HepG2 (cell line): ENCODE measurements around the gene PSENEN. TPM values are rescaled to one million over a fixed set of nuclear protein-coding genes. Genes with fewer than 3 reads are reported as not detected.

Source experiments
- ATAC-seq: fragments of 200-7000 bp; cut with Tn5 transposase; 3 replicates; pipeline ENCODE4 v1.9.1; 2020; ENCODE audit warnings: mild to moderate bottlenecking, moderate library complexity
- BruUV-seq: library from RNA; stranded (reverse); fragments of 400-500 nt; replicated peaks from 2 replicates; lab custom pipeline; 2021; lab: Mats Ljungman, UMichigan
- CTCF ChIA-PET: fragments of 300-600 bp; formaldehyde crosslinking; extraction: SDS; loops from one replicate; lab custom pipeline; 2021; ENCODE audit warnings: low total read pairs, inconsistent platforms, low intra/inter-chr PET ratio; lab: Yijun Ruan, JAX
- POLR2A ChIA-PET: fragments of 350-600 bp; sonication (Branson Sonifier 250); formaldehyde crosslinking; loops from one replicate; lab custom pipeline; 2020; ENCODE audit warnings: antibody characterized with exemption, inconsistent platforms; lab: Yijun Ruan, JAX
- DNase-seq: peaks from one replicate; pipeline ENCODE4 v3.0.0-alpha.2; 2015; ENCODE audit warnings: low spot score
- FAIRE-seq: peaks from 3 replicates; lab custom pipeline; 2011; peaks lifted over from hg19 to GRCh38; lab: Jason Lieb, UNC
- H2AFZ ChIP-seq: one replicate; pipeline ENCODE4 v1.6.1; 2011; ENCODE audit warnings: low read length, inconsistent platforms
- H3K27ac ChIP-seq: fragments of 300-600 bp; 3 replicates; pipeline ENCODE4 v1.8.0; 2011; ENCODE audit warnings: mixed run types, mild to moderate bottlenecking, mixed read lengths, low read length, inconsistent platforms; ENCODE audit not compliant: insufficient read depth; ENCODE audit errors: extremely low read length
- H3K27me3 ChIP-seq, 2 experiments: fragments of 200-600 bp in 1 of 2; 2 replicates in 1 of 2; 3 replicates in 1 of 2; pipeline versions ENCODE4 v1.6.0 to v1.8.0; 2011; ENCODE audit warnings: low read length in 2 of 2, mild to moderate bottlenecking in 2 of 2, moderate library complexity in 2 of 2, inconsistent platforms in 1 of 2; ENCODE audit not compliant: insufficient read depth in 2 of 2, control insufficient read depth in 1 of 2
- H3K36me3 ChIP-seq, 2 experiments: fragments of 200-600 bp in 1 of 2; replicated peaks in 1 of 2; 2 replicates in 1 of 2; 3 replicates in 1 of 2; pipeline versions ENCODE4 v1.5.1 to v1.8.0; 2011; ENCODE audit warnings: low read length in 2 of 2, inconsistent platforms in 1 of 2; ENCODE audit not compliant: insufficient read depth in 2 of 2, control insufficient read depth in 1 of 2
- H3K4me1 ChIP-seq: 2 replicates; pipeline ENCODE4 v1.5.1; 2012; ENCODE audit warnings: low read length, inconsistent platforms; ENCODE audit not compliant: insufficient read depth
- H3K4me2 ChIP-seq: 2 replicates; pipeline ENCODE4 v1.6.0; 2011; ENCODE audit warnings: low read depth, low read length, inconsistent platforms
- H3K4me3 ChIP-seq, 3 experiments: fragments of 200-600 bp in 1 of 3; sonication (generic), shearing (Covaris generic) in 1 of 3; replicated peaks in 1 of 3; 2 replicates each; pipeline ENCODE4 v1.5.1; 2011 to 2016; ENCODE audit warnings: low read length in 3 of 3, inconsistent platforms in 2 of 3, low read depth in 2 of 3, mild to moderate bottlenecking in 2 of 3, control low read depth in 1 of 3, mixed read lengths in 1 of 3; ENCODE audit not compliant: insufficient read depth in 1 of 3
- H3K79me2 ChIP-seq: one replicate; pipeline ENCODE4 v1.6.1; 2011; ENCODE audit warnings: low read length, inconsistent platforms; ENCODE audit not compliant: insufficient read depth
- H3K9ac ChIP-seq: 2 replicates; pipeline ENCODE4 v1.6.0; 2011; ENCODE audit warnings: mild to moderate bottlenecking, low read depth, low read length, inconsistent platforms; ENCODE audit not compliant: insufficient read depth
- H3K9me3 ChIP-seq: 2 replicates; pipeline ENCODE4 v1.5.1; 2012; ENCODE audit warnings: mild to moderate bottlenecking, low read length
- H4K20me1 ChIP-seq: 2 replicates; pipeline ENCODE4 v1.6.0; 2011; ENCODE audit warnings: inconsistent platforms, mild to moderate bottlenecking, low read length, moderate library complexity; ENCODE audit not compliant: insufficient read depth
- AHR ChIP-seq: IDR thresholded peaks from 2 replicates; pipeline ENCODE4 v1.6.1; 2018; ENCODE audit warnings: missing genetic modification reagents, missing compliant biosample characterization
- ASH2L ChIP-seq: fragments of 300-600, 200-600 bp; sonication (generic); IDR thresholded peaks from 2 replicates; pipeline ENCODE4 v1.7.0; 2017; ENCODE audit warnings: low read depth, mild to moderate bottlenecking, moderate library complexity, mixed read lengths, low read length; ENCODE audit not compliant: insufficient read length
- ERF ChIP-seq: IDR thresholded peaks from 2 replicates; pipeline ENCODE4 v1.6.1; 2018; ENCODE audit warnings: missing biosample characterization, missing genetic modification reagents
- KAT7 ChIP-seq: IDR thresholded peaks from 2 replicates; pipeline ENCODE4 v1.6.1; 2018; ENCODE audit warnings: borderline replicate concordance, missing compliant biosample characterization
- MAFF ChIP-seq: IDR thresholded peaks from 2 replicates; pipeline ENCODE4 v1.6.1; 2011; ENCODE audit warnings: low read depth, low read length, improper control_type of control experiment
- MEF2D ChIP-seq: sonication (generic); formaldehyde crosslinking; IDR thresholded peaks from 2 replicates; pipeline ENCODE4 v1.5.1; 2020; ENCODE audit warnings: mild to moderate bottlenecking, missing genetic modification reagents
- NFE2L2 ChIP-seq: fragments of 150-350 bp; IDR thresholded peaks from 2 replicates; pipeline ENCODE4 v1.6.1; 2014; ENCODE audit warnings: low read length
- PHF21A ChIP-seq: sonication (generic); formaldehyde crosslinking; IDR thresholded peaks from 2 replicates; pipeline ENCODE4 v1.5.0; 2020; ENCODE audit warnings: mild to moderate bottlenecking, missing genetic modification reagents
- PRPF4 ChIP-seq: fragments of 200-400 bp; formaldehyde crosslinking; IDR thresholded peaks from 2 replicates; pipeline ENCODE4 v1.6.1; 2016; ENCODE audit warnings: low read length, low read depth; ENCODE audit not compliant: poor library complexity, severe bottlenecking
- RXRA ChIP-seq: sonication (generic); formaldehyde crosslinking; IDR thresholded peaks from 2 replicates; pipeline ENCODE4 v1.5.1; 2020; ENCODE audit warnings: missing genetic modification reagents
- SMARCC2 ChIP-seq: fragments of 450-650 bp; IDR thresholded peaks from 2 replicates; pipeline ENCODE4 v1.6.1; 2017; ENCODE audit warnings: antibody characterized with exemption, mild to moderate bottlenecking
- SNRNP70 ChIP-seq: fragments of 200-400 bp; formaldehyde crosslinking; IDR thresholded peaks from 2 replicates; pipeline ENCODE4 v1.6.1; 2017; ENCODE audit warnings: mild to moderate bottlenecking, low read depth, low read length, moderate library complexity
- TARDBP ChIP-seq: sonication (generic); formaldehyde crosslinking; IDR thresholded peaks from 2 replicates; pipeline ENCODE4 v1.8.0; 2022; ENCODE audit warnings: mild to moderate bottlenecking, missing genetic modification reagents
- ZFYVE20 ChIP-seq: sonication (generic); formaldehyde crosslinking; IDR thresholded peaks from 2 replicates; pipeline ENCODE4 v1.8.0; 2023; ENCODE audit warnings: low read depth, mild to moderate bottlenecking, moderate library complexity, missing genetic modification reagents, borderline replicate concordance
- ZMAT5 ChIP-seq: sonication (generic); formaldehyde crosslinking; IDR thresholded peaks from 2 replicates; pipeline ENCODE4 v1.5.0; 2020; ENCODE audit warnings: mild to moderate bottlenecking, low read depth, missing genetic modification reagents, borderline replicate concordance
- ZNF484 ChIP-seq: sonication (generic); formaldehyde crosslinking; IDR thresholded peaks from 2 replicates; pipeline ENCODE4 v1.5.1; 2020; ENCODE audit warnings: mild to moderate bottlenecking, low read depth, missing genetic modification reagents, borderline replicate concordance
- WGBS: methylation state at CpG from one replicate; pipeline ENCODE4 v1.1.6; 2017; ENCODE audit warnings: low lambda C conversion rate; 5-methylcytosine and 5-hydroxymethylcytosine counted together
- in situ Hi-C: cut with HindIII; loops from 2 replicates; pipeline ENCODE4 v1.10.0; 2017; ENCODE audit warnings: low pct_unique_long_range_greater_than_20kb; ENCODE audit not compliant: extremely low pct_ligation_motif_present
- intact Hi-C: fragments of 100-400 bp; cut with micrococcal nuclease; formaldehyde crosslinking; loops from one replicate; pipeline ENCODE4 v1.10.0; 2022; ENCODE audit not compliant: unreplicated experiment
- polyA plus RNA-seq, 8 experiments: library from polyadenylated mRNA; depleted of rRNA in 3 of 8; stranded (reverse) in 7 of 8; unstranded in 1 of 8; fragments of >200 nt; fragmentation: Illumina TruSeq in 4 of 8; extraction: Trizol in 4 of 8; gene quantifications; 2 replicates each; pipeline versions ENCODE4 v1.2.1 to v1.2.3, GENCODE V29; 2011 to 2016; ENCODE audit warnings: low read depth in 4 of 8, missing spikeins in 1 of 8, mixed read lengths in 1 of 8; ENCODE audit not compliant: insufficient read depth in 1 of 8
- total RNA-seq, 5 experiments: library from RNA; depleted of rRNA; stranded (reverse); fragments of >200 nt; fragmentation: Illumina TruSeq; extraction: Trizol; gene quantifications; 2 replicates each; pipeline ENCODE4 v1.2.3, GENCODE V29; 2016; ENCODE audit warnings: low read depth in 1 of 5
- TF ChIP-seq, protein P1 (sequence below): sonication (generic); formaldehyde crosslinking; IDR thresholded peaks from 2 replicates; pipeline ENCODE4 v1.4.0; 2020; ENCODE audit warnings: low read depth, missing genetic modification reagents
- TF ChIP-seq, protein P2 (sequence below): sonication (generic); formaldehyde crosslinking; IDR thresholded peaks from 2 replicates; pipeline ENCODE4 v1.5.0; 2020; ENCODE audit warnings: missing genetic modification reagents
- TF ChIP-seq, protein P3 (sequence below): sonication (generic); formaldehyde crosslinking; IDR thresholded peaks from 2 replicates; pipeline ENCODE4 v1.4.0; 2020; ENCODE audit warnings: missing genetic modification reagents, mild to moderate bottlenecking, borderline replicate concordance

Gene PSENEN
- total and polyA plus RNA-seq, 2 of the 13 experiments (the other 11 are each of a cell fraction or from before 2014, with no cell fraction given), result 16.9 to 34.2 TPM

- POLR2A ChIA-PET, result interaction anchor here (1.6 kb wide), 1 partner anchor 58 kb away, joined by 3 read pairs; no protein-coding TSS in a partner anchor
- DNase-seq (no peak), ATAC-seq (no peak), FAIRE-seq (no peak)
- WGBS, result 55% methylated on average over 9 of the region's 15 CpGs
- Histone ChIP-seq H3K9ac (no peak overlapping the region), H2AFZ (no peak overlapping the region), H4K20me1 (no peaks in the 10 kb centered on the region), H3K4me2 (no peak overlapping the region), H3K4me3 (no peak overlapping the region), H3K27me3 (peaks cover 0 to 4% of the 10 kb centered on the region in 2 experiments; a peak in 3 of 5 replicates), H3K36me3 (no peaks in the 10 kb centered on the region), H3K9me3 (no peaks in the 10 kb centered on the region), H3K27ac (no peak overlapping the region), H3K79me2 (no peaks in the 10 kb centered on the region), H3K4me1 (peaks cover 37% of the 10 kb centered on the region)
- in situ Hi-C loops (no loop called here), intact Hi-C loops (no loop called here)
- no TSS peak for BruUV-seq
- TF ChIP-seq PRPF4, result no peak
- no peak for TF ChIP-seq ZMAT5
- TF ChIP-seq, protein P1, sequence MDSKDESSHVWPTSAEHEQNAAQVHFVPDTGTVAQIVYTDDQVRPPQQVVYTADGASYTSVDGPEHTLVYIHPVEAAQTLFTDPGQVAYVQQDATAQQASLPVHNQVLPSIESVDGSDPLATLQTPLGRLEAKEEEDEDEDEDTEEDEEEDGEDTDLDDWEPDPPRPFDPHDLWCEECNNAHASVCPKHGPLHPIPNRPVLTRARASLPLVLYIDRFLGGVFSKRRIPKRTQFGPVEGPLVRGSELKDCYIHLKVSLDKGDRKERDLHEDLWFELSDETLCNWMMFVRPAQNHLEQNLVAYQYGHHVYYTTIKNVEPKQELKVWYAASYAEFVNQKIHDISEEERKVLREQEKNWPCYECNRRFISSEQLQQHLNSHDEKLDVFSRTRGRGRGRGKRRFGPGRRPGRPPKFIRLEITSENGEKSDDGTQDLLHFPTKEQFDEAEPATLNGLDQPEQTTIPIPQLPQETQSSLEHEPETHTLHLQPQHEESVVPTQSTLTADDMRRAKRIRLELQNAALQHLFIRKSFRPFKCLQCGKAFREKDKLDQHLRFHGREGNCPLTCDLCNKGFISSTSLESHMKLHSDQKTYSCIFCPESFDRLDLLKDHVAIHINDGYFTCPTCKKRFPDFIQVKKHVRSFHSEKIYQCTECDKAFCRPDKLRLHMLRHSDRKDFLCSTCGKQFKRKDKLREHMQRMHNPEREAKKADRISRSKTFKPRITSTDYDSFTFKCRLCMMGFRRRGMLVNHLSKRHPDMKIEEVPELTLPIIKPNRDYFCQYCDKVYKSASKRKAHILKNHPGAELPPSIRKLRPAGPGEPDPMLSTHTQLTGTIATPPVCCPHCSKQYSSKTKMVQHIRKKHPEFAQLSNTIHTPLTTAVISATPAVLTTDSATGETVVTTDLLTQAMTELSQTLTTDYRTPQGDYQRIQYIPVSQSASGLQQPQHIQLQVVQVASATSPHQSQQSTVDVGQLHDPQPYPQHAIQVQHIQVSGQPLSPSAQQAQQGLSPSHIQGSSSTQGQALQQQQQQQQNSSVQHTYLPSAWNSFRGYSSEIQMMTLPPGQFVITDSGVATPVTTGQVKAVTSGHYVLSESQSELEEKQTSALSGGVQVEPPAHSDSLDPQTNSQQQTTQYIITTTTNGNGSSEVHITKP (CRISPR knock-in tag), result no peak
- TF ChIP-seq MEF2D (CRISPR knock-in tag), result no peak
- TF ChIP-seq TARDBP (CRISPR knock-in tag), result no peak
- no peak for TF ChIP-seq RXRA (CRISPR knock-in tag)
- no peak for TF ChIP-seq ZNF484 (CRISPR knock-in tag)
- TF ChIP-seq ERF (CRISPR knock-in tag), result no peak
- TF ChIP-seq SNRNP70, result no peak
- no peak for TF ChIP-seq PHF21A (CRISPR knock-in tag)
- TF ChIP-seq KAT7 (CRISPR knock-in tag), result no peak
- no peak for TF ChIP-seq ASH2L
- no peak for TF ChIP-seq AHR (CRISPR knock-in tag)
- TF ChIP-seq, protein P2, sequence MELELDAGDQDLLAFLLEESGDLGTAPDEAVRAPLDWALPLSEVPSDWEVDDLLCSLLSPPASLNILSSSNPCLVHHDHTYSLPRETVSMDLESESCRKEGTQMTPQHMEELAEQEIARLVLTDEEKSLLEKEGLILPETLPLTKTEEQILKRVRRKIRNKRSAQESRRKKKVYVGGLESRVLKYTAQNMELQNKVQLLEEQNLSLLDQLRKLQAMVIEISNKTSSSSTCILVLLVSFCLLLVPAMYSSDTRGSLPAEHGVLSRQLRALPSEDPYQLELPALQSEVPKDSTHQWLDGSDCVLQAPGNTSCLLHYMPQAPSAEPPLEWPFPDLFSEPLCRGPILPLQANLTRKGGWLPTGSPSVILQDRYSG (CRISPR knock-in tag), result no peak
- TF ChIP-seq, protein P3, sequence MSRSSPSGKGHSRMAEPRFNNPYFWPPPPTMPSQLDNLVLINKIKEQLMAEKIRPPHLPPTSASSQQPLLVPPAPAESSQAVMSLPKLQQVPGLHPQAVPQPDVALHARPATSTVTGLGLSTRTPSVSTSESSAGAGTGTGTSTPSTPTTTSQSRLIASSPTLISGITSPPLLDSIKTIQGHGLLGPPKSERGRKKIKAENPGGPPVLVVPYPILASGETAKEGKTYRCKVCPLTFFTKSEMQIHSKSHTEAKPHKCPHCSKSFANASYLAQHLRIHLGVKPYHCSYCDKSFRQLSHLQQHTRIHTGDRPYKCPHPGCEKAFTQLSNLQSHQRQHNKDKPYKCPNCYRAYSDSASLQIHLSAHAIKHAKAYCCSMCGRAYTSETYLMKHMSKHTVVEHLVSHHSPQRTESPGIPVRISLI (CRISPR knock-in tag), result no peak
- TF ChIP-seq SMARCC2, result no peak
- no peak for TF ChIP-seq MAFF
- TF ChIP-seq ZFYVE20, result no peak
- no peak for TF ChIP-seq NFE2L2
- CTCF ChIA-PET, result no interaction called here
Observed at GRCh38 chr19:35792312-35792711, 46.9 kb downstream of the PSENEN start.
